Stomach (tissue), 9 donors: Measurements from ENCODE around the gene COQ4. TPM values are rescaled to one million over a fixed set of nuclear protein-coding genes. Genes with fewer than 3 reads are reported as not detected.

ENCODE experiments used
- DNase-seq, 2 donors: peaks; one replicate each; pipeline versions ENCODE4 v3.0.0 to v3.0.0-alpha.2; 2013 to 2019
- H3K27ac ChIP-seq, 5 donors: fragments of 200-600 bp in 4 of 5; sonication (generic) in 4 of 5; one replicate each; pipeline ENCODE4 v1.5.1; 2013 to 2019; ENCODE audit warnings: mild to moderate bottlenecking in 1 of 5, moderate library complexity in 1 of 5
- H3K27me3 ChIP-seq, 3 donors: fragments of 200-600 bp; sonication (generic); one replicate each; pipeline ENCODE4 v1.5.1; 2017 to 2019; ENCODE audit warnings: mixed run types in 1 of 3
- H3K36me3 ChIP-seq, 4 donors: fragments of 200-600 bp; sonication (generic); 1 replicate in 3 of 4; 2 replicates in 1 of 4; pipeline ENCODE4 v1.5.1; 2016 to 2019
- H3K4me1 ChIP-seq, 4 donors: fragments of 200-600 bp; sonication (generic); one replicate each; pipeline ENCODE4 v1.5.1; 2016 to 2019
- H3K4me3 ChIP-seq, 4 donors: fragments of 200-600 bp; sonication (generic) in 3 of 4; one replicate each; pipeline ENCODE4 v1.5.1; 2016 to 2019; ENCODE audit warnings: mild to moderate bottlenecking in 1 of 4
- H3K9me3 ChIP-seq, 4 donors: fragments of 200-600 bp; sonication (generic); one replicate each; pipeline ENCODE4 v1.5.1; 2016 to 2019
- EP300 ChIP-seq: sonication (generic); formaldehyde crosslinking; IDR thresholded peaks from one replicate; pipeline ENCODE4 v1.6.1; 2017; ENCODE audit warnings: antibody characterized with exemption
- POLR2A ChIP-seq, 4 donors: fragments of 450-650 bp; IDR thresholded peaks; one replicate each; pipeline ENCODE4 v1.6.1; 2016; ENCODE audit warnings: antibody characterized with exemption in 4 of 4, control low read depth in 2 of 4, mild to moderate bottlenecking in 1 of 4, moderate library complexity in 1 of 4
- POLR2AphosphoS5 ChIP-seq, 3 donors: sonication (generic); formaldehyde crosslinking; IDR thresholded peaks; one replicate each; pipeline ENCODE4 v1.6.1; 2016; ENCODE audit warnings: antibody characterized with exemption in 3 of 3
- WGBS, 5 donors: extraction: QIAGEN DNeasy Blood & Tissue Kit in 3 of 5; methylation state at CpG; one replicate each; pipeline versions ENCODE4 v1.1.5 to v1.1.7; 2013 to 2018; 5-methylcytosine and 5-hydroxymethylcytosine counted together
- intact Hi-C: fragments of 100-400 bp; cut with DNase I; formaldehyde crosslinking; loops from one replicate; pipeline ENCODE4 v1.15.1; 2023; ENCODE audit warnings: low total_unique reads
- polyA plus RNA-seq, 3 donors: library from polyadenylated mRNA; stranded (reverse); fragments of 200-250 nt; gene quantifications; one replicate each; pipeline ENCODE4 v1.2.3, GENCODE V29; 2013
- total RNA-seq, 5 donors: library from RNA; depleted of rRNA; stranded (reverse); fragments of >200 nt; gene quantifications; one replicate each; pipeline versions ENCODE4 v1.1.0 to v1.2.3, GENCODE V29; 2014 to 2016
- TF ChIP-seq, protein P1 (sequence below), 7 experiments: fragments of 450-650 bp in 4 of 7; fragments of 200-600 bp in 3 of 7; sonication (generic) in 3 of 7; IDR thresholded peaks; one replicate each; pipeline ENCODE4 v1.5.1; 2016 to 2019; ENCODE audit warnings: antibody characterized with exemption in 7 of 7, control low read depth in 2 of 7, mild to moderate bottlenecking in 1 of 7
- donor health status: healthy with polysubstance abuse.
- donor health status: Bipolar disorder and iron deficiency.
- donor health status: healthy.

The COQ4 gene
- total and polyA plus RNA-seq, 8 donors, result 10.5 to 156 (median 63.7) TPM

- no peak for TF ChIP-seq EP300
- TF ChIP-seq POLR2AphosphoS5 (IDR thresholded peaks at IDR 0.05), result no peak
- TF ChIP-seq, protein P1, sequence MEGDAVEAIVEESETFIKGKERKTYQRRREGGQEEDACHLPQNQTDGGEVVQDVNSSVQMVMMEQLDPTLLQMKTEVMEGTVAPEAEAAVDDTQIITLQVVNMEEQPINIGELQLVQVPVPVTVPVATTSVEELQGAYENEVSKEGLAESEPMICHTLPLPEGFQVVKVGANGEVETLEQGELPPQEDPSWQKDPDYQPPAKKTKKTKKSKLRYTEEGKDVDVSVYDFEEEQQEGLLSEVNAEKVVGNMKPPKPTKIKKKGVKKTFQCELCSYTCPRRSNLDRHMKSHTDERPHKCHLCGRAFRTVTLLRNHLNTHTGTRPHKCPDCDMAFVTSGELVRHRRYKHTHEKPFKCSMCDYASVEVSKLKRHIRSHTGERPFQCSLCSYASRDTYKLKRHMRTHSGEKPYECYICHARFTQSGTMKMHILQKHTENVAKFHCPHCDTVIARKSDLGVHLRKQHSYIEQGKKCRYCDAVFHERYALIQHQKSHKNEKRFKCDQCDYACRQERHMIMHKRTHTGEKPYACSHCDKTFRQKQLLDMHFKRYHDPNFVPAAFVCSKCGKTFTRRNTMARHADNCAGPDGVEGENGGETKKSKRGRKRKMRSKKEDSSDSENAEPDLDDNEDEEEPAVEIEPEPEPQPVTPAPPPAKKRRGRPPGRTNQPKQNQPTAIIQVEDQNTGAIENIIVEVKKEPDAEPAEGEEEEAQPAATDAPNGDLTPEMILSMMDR (IDR thresholded peaks at IDR 0.05), result no peak
- TF ChIP-seq POLR2A (IDR thresholded peaks at IDR 0.05), result no peak
- Histone ChIP-seq H3K27me3 (no peaks in the 10 kb centered on the region), H3K27ac (no peak overlapping the region), H3K9me3 (no peaks in the 10 kb centered on the region), H3K4me1 (peaks cover 6 to 22% (median 20%) of the 10 kb centered on the region in 4 donors), H3K36me3 (no peaks in the 10 kb centered on the region), H3K4me3 (no peak overlapping the region)
- peak in 1 of 2 donors; percentile 57 for DNase-seq
- intact Hi-C loops, result no loop called here
- 59 to 80% (median 67%) methylated on average over 20 of the region's 20 CpGs for WGBS, 5 donors
These were observed 23.8 kb upstream of the COQ4 start for GRCh38 chr9:128298535-128299482.

DNA sequence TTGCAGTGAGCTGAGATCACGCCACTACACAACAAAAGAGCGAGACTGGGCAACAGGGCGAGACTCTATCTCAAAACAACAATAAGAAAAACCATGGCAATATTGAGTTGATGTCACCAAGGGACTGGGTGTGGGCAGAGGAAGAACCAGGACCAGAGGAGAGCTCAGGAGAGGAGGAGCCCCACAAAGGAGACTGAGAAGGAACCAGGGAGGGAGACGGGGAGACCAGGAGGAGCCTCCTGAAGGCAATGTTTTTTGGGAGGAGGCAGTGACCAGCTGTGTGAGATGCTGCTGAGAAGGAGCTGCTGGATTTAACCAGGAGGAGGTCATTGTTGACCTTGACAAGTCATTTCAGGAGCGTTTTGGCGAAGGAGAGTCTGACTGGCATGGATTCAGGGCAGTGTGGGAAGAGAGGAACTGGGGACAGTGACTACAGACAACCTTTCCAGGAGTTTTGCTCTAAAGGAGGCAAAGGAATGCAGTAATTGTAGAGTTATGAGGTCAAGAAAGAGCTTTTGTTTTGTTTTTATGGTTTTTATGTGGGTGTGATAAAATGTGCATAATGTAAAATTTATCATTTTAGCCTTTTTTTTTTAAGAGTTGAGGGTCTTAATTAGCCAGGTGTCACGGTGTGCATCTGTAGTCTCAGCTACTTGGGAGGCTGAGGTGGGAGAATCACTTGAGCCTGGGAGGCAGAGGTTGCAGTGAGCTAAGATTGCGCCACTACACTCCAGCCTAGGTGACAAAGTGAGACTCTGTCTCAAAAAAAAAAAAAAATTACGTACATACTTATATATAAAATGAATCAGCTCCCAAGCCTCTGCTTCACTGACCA, 18.3 kb upstream of the COQ4 start:
- TF ChIP-seq POLR2A (IDR thresholded peaks at IDR 0.05) (no peak), EP300 (no peak), POLR2AphosphoS5 (IDR thresholded peaks at IDR 0.05) (no peak)
- TF ChIP-seq, protein P1 (IDR thresholded peaks at IDR 0.05), result no peak
- 77 to 84% (median 83%) methylated on average over 9 of the region's 9 CpGs for WGBS, 5 donors
- no peaks in the 10 kb centered on the region for H3K9me3 ChIP-seq
- H3K36me3 ChIP-seq, result peaks cover 6 to 26% (median 18%) of the 10 kb centered on the region in 4 donors
- intact Hi-C loops, result no loop called here
- H3K27me3 ChIP-seq, result no peaks in the 10 kb centered on the region
- H3K4me1 ChIP-seq, result no peaks in the 10 kb centered on the region
- no peak overlapping the region for H3K4me3 ChIP-seq
- H3K27ac ChIP-seq, result no peak overlapping the region
- no peak for DNase-seq

DNA sequence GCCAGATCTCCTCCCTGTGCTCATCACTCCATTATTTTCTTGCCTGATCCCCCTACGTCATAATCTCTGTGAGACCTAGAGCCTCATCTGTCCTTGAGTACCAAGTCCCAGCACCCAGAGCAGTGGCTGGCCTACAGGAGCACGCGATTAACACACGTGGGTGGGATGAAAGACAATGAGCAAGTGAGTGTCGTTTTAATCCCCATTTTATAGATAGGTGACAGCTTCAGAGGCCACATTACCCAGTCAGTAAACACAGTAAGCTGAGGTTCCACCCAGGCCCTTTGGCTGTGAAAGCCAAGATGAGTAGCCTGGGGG, 17.7 kb upstream of the COQ4 start:
- H3K9me3 ChIP-seq, result no peaks in the 10 kb centered on the region
- intact Hi-C loops, result no loop called here
- H3K27ac ChIP-seq, result no peak overlapping the region
- no peaks in the 10 kb centered on the region for H3K4me1 ChIP-seq
- DNase-seq, result no peak
- H3K4me3 ChIP-seq, result no peak overlapping the region
- 62 to 78% (median 66%) methylated on average over 5 of the region's 5 CpGs for WGBS, 5 donors
- H3K27me3 ChIP-seq, result no peaks in the 10 kb centered on the region
- TF ChIP-seq POLR2A (IDR thresholded peaks at IDR 0.05) (no peak), EP300 (no peak), POLR2AphosphoS5 (IDR thresholded peaks at IDR 0.05) (no peak)
- TF ChIP-seq, protein P1 (IDR thresholded peaks at IDR 0.05), result no peak
- peaks cover 11 to 32% (median 24%) of the 10 kb centered on the region in 4 donors for H3K36me3 ChIP-seq

GRCh38 chr9:128309551-128309950, 13.1 kb upstream of the COQ4 start:
- H3K4me1 ChIP-seq, result peaks cover 0 to 10% (median 0%) of the 10 kb centered on the region in 4 donors
- WGBS, 5 donors, result 96 to 99% (median 96%) methylated on average over 16 of the region's 16 CpGs
- H3K4me3 ChIP-seq, result no peak overlapping the region
- no peak overlapping the region for H3K27ac ChIP-seq
- TF ChIP-seq EP300 (no peak), POLR2A (IDR thresholded peaks at IDR 0.05) (no peak), POLR2AphosphoS5 (IDR thresholded peaks at IDR 0.05) (no peak)
- TF ChIP-seq, protein P1 (IDR thresholded peaks at IDR 0.05), result no peak
- DNase-seq, result no peak
- H3K27me3 ChIP-seq, result no peaks in the 10 kb centered on the region
- H3K9me3 ChIP-seq, result no peaks in the 10 kb centered on the region
- peaks cover 20 to 77% (median 69%) of the 10 kb centered on the region in 4 donors for H3K36me3 ChIP-seq
- intact Hi-C loops, result no loop called here
